NT2/D1 (cell line): ENCODE data around the gene TKT.

Experiments used
- DNase-seq: peaks from one replicate; pipeline ENCODE4 v3.0.0-alpha.2; 2011; ENCODE audit warnings: low read depth, low spot score
- H3K27me3 ChIP-seq: 2 replicates; pipeline ENCODE4 v1.6.0; 2011; ENCODE audit warnings: mild to moderate bottlenecking; ENCODE audit not compliant: insufficient read length, insufficient read depth
- H3K36me3 ChIP-seq: 2 replicates; pipeline ENCODE4 v1.6.1; 2011; ENCODE audit warnings: mild to moderate bottlenecking, low read length, mixed read lengths; ENCODE audit not compliant: insufficient read depth, insufficient read length
- H3K4me1 ChIP-seq: 2 replicates; pipeline ENCODE4 v1.5.1; 2011; ENCODE audit not compliant: insufficient read depth, insufficient read length
- H3K4me3 ChIP-seq: 2 replicates; pipeline ENCODE4 v1.5.1; 2011; ENCODE audit warnings: low read depth; ENCODE audit not compliant: insufficient read length
- H3K9ac ChIP-seq: 2 replicates; pipeline ENCODE4 v1.6.0; 2011; ENCODE audit warnings: low read depth; ENCODE audit not compliant: insufficient read length
- H3K9me3 ChIP-seq: 2 replicates; pipeline ENCODE4 v1.5.1; 2011; ENCODE audit warnings: mild to moderate bottlenecking, low read length; ENCODE audit not compliant: insufficient read depth
- SUZ12 ChIP-seq: IDR thresholded peaks from 2 replicates; pipeline ENCODE4 v1.6.1; 2011; ENCODE audit not compliant: insufficient read length, insufficient read depth; ENCODE audit errors: extremely low read depth
- YY1 ChIP-seq: IDR thresholded peaks from 2 replicates; pipeline ENCODE4 v1.6.1; 2011; ENCODE audit not compliant: insufficient read length, insufficient read depth
- ZNF274 ChIP-seq: IDR thresholded peaks from 2 replicates; pipeline ENCODE4 v1.6.1; 2011; ENCODE audit warnings: mild to moderate bottlenecking, low read depth, low read length

The TKT gene

GRCh38 chr3:53188136-53188685 is 67.6 kb downstream of the TKT start:
- peaks cover 77% of the 10 kb centered on the region for H3K36me3 ChIP-seq
- H3K4me1 ChIP-seq = peaks cover 7% of the 10 kb centered on the region
- H3K9ac ChIP-seq = no peak overlapping the region
- no peaks in the 10 kb centered on the region for H3K9me3 ChIP-seq
- no peak for DNase-seq
- TF ChIP-seq ZNF274 (no peak), SUZ12 (no peak), YY1 (no peak)
- no peaks in the 10 kb centered on the region for H3K27me3 ChIP-seq
- H3K4me3 ChIP-seq = no peak overlapping the region

DNA sequence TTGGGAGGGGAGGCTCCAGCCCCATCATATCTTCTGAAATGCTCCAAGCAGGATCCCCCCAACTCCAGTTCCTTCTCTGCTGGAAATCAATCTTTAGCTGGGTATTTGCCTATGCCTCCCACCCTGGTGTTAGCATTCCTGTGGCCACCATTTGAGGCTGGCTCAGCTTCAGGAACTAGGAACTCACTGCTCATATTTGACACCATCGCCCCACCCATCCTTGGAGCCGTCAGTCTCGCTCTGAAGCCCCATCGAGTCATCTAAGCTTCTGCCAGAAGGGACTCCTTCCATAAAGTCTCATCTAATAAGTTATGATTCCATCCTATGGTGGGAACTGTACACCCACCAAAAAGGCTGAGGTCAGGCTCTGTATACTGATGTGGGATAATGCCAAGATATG is 68.4 kb downstream of the TKT start:
- no peak for TF ChIP-seq SUZ12
- no peak for TF ChIP-seq YY1
- TF ChIP-seq ZNF274 = no peak
- Histone ChIP-seq H3K9ac (no peak overlapping the region), H3K4me1 (peaks cover 7% of the 10 kb centered on the region), H3K9me3 (no peaks in the 10 kb centered on the region), H3K27me3 (no peaks in the 10 kb centered on the region), H3K36me3 (peaks cover 77% of the 10 kb centered on the region), H3K4me3 (no peak overlapping the region)
- no peak for DNase-seq

DNA sequence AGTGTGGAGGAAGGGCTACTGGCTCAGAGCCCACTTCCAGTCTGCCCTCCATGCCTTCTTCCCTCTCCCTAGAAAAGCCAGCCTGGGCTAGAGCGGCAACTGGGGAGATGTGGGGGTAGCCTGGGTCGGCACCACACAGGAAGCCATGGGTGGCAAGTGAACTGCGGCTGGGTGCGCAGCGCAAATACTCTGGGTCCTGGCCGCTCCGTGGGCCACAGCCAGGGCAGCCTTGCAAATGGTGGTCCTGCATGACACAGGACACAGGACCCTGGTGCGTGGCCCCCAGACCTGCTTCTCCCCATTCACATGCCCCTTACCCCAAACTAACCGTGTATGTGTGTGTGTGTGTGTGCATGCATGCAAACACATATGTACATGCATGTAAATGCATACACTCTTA is 69.1 kb downstream of the TKT start:
- no peak for DNase-seq
- H3K9me3 ChIP-seq = no peaks in the 10 kb centered on the region
- no peak overlapping the region for H3K9ac ChIP-seq
- H3K4me3 ChIP-seq = no peak overlapping the region
- TF ChIP-seq SUZ12 (no peak), YY1 (no peak), ZNF274 (no peak)
- peaks cover 77% of the 10 kb centered on the region for H3K36me3 ChIP-seq
- H3K27me3 ChIP-seq = no peaks in the 10 kb centered on the region
- H3K4me1 ChIP-seq = peaks cover 2% of the 10 kb centered on the region

DNA sequence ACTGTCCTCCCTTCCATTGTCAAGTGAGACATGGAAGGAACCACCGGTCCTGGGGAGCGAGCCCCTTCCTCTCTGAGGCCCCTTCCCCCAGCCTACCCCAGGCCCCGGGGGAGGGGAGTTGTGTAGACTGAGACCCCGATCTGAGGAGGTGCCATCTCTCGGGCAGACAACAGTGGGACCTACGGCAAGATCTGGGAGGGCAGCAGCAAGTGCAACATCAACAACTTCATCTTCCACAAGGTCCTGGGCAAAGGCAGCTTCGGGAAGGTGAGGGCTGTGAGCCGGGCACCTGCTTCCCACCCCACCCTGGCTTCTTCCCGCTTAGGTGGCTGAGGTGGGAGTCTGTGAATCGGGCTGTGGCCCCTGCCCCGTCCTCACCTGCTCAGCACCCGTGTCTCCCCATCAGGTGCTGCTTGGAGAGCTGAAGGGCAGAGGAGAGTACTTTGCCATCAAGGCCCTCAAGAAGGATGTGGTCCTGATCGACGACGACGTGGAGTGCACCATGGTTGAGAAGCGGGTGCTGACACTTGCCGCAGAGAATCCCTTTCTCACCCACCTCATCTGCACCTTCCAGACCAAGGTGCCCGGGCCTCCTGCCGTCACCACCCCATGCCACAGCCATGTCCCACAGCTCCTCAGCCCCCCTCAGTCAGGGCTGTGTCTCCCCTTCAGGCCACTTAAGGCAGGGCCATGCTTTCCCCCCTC is 69.9 kb downstream of the TKT start:
- no peak overlapping the region for H3K4me3 ChIP-seq
- H3K27me3 ChIP-seq = no peaks in the 10 kb centered on the region
- no peak for DNase-seq
- peaks cover 85% of the 10 kb centered on the region for H3K36me3 ChIP-seq
- peaks cover 2% of the 10 kb centered on the region for H3K4me1 ChIP-seq
- no peaks in the 10 kb centered on the region for H3K9me3 ChIP-seq
- no peak for TF ChIP-seq SUZ12
- no peak for TF ChIP-seq ZNF274
- no peak for TF ChIP-seq YY1
- no peak overlapping the region for H3K9ac ChIP-seq

DNA sequence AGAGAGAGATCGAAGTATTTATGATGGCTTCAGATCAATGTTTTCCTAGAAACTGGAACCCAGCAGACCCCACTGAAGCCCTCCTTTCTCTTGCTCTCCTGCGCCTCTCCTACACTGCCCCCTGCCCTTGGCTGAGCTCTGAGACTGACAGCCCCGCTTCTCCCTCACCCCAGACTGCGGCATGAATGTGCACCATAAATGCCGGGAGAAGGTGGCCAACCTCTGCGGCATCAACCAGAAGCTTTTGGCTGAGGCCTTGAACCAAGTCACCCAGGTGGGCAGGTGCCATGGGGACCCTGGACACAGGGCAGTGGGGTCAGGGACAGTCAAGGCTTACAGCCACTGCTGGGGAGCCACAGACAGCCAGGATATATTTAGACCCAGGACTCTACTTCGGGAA is 71.1 kb downstream of the TKT start:
- no peaks in the 10 kb centered on the region for H3K9me3 ChIP-seq
- no peak overlapping the region for H3K9ac ChIP-seq
- no peaks in the 10 kb centered on the region for H3K27me3 ChIP-seq
- TF ChIP-seq YY1 (no peak), SUZ12 (no peak), ZNF274 (no peak)
- peaks cover 2% of the 10 kb centered on the region for H3K4me1 ChIP-seq
- no peak overlapping the region for H3K4me3 ChIP-seq
- DNase-seq = no peak
- peaks cover 82% of the 10 kb centered on the region for H3K36me3 ChIP-seq

DNA sequence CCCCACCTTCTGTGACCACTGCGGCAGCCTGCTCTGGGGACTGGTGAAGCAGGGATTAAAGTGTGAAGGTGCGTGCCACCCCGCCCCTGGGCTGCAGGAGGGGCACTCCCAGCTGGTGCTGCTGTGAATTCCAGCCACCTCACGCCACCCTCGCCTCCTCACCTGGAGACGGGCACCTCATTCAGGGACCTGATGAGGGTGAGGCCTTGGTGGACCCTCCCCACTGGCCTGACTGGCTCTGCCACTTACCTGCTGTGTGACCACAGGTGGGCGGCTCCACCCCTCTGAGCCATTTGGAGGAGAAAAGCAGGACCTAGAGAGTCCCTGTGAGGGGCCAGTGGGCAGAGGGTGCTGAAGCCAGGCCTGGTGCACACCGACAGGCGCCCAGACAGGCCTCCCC is 72.3 kb downstream of the TKT start:
- H3K9me3 ChIP-seq = no peaks in the 10 kb centered on the region

DNA sequence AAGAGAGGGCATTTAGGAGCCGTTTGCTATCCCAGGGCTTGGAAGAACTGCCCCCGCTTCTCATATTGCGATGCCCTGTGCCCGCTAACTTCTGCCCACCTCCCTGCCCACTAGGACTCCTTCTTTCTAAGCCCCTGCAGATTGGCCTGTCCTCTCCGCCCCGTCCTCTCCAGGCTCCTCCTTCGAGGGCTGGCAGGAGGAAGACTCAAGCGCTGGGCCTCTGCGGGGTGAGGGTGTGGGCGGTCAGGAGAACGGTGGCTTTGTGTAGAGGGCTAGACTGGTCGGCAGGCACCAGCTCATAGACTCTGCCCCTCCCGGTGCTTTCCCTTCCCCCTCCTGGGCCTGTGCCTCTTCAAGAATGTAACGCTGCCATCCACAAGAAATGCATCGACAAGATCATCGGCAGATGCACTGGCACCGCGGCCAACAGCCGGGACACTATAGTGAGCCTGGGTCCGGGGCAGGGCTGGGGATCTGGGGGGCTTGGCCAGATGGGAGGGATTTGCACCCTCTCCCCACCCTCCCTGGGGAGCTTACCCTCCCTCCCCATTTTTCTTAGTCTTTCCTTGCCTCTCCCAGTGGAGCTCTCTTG is 73.0 kb downstream of the TKT start:
- H3K9me3 ChIP-seq = no peaks in the 10 kb centered on the region
- DNase-seq = no peak
- no peak overlapping the region for H3K9ac ChIP-seq
- H3K27me3 ChIP-seq = no peaks in the 10 kb centered on the region
- peaks cover 83% of the 10 kb centered on the region for H3K36me3 ChIP-seq
- TF ChIP-seq YY1 (no peak), SUZ12 (no peak), ZNF274 (no peak)
- peaks cover 13% of the 10 kb centered on the region for H3K4me1 ChIP-seq
- no peak overlapping the region for H3K4me3 ChIP-seq

More for the DNA sequence above, 72.3 kb downstream of the TKT start:
- TF ChIP-seq SUZ12 = no peak
- TF ChIP-seq YY1 = no peak
- no peak for TF ChIP-seq ZNF274
- Histone ChIP-seq H3K36me3 (peaks cover 81% of the 10 kb centered on the region), H3K4me1 (peaks cover 13% of the 10 kb centered on the region), H3K4me3 (no peak overlapping the region), H3K9ac (no peak overlapping the region), H3K27me3 (no peaks in the 10 kb centered on the region)
- DNase-seq = no peak
